ENCODE data around the gene KIF9. TPM values are rescaled to one million over a fixed set of nuclear protein-coding genes. Genes with fewer than 3 reads are reported as not detected.

The KIF9 gene
- total RNA-seq, 8 experiments from 2014 or later = 3.5 to 58.5 (median 9.5) TPM

DNA sequence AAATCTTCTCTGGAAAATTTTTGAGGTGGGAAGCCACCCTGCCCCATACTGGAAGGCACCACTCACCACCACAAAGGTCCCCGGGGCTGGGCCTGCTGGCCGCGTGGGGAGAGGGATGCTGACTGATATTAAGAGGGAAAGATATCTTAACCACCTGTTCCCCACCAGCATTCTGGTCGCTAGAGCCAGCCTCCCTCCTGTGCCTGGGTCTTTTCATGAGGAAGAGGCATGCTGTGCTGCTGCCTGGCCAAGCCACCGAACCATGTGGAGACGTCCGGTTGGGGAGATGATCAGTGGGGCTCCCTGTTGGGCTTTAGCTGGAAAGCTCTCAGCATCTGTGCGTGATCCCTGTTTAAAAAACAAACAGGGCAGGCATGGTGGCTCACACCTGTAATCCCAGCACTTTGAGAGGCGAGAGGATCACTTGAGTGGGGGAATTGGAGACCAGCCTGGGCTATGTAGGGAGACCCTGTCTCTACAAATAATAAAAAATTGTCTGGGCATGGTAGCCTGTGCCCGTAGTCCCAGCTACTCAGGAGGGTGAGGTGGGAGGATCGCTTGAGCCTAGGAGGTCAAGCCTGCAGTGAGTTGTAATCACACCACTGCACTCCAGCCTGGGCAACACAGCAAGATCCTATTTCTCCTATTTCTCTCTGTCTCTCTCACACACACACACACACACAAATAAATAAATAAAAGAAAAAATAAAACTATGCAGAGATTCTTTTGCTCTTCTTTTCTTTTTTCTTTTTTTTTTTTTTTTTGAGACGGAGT, 1.2 kb upstream of the KIF9 start:
- in situ Hi-C loops (cut with MboI; ENCODE audit: low pct_unique_long_range_greater_than_20kb in 2 of 9, low sequenced_read_pairs in 9 of 9, unreplicated experiment in 9 of 9) = no loop called here
- ATAC-seq (replicated peaks in 6 of 8) = no peak
- peak overlapping the region; percentile 51 to 89 (median 59) for H3K4me3 ChIP-seq
- H3K27ac ChIP-seq = peak overlapping the region; percentile 94 to 98
- WGBS, 10 experiments = 24 to 100% (median 50%) methylated on average over 1 to 12 of the region's 12 CpGs; no CpG with 5 or more reads in 1 of the 10 experiments
- H3K4me1 ChIP-seq (replicated peaks in 1 of 2) = peaks cover 5 to 7% of the 10 kb centered on the region in 2 donors

DNA sequence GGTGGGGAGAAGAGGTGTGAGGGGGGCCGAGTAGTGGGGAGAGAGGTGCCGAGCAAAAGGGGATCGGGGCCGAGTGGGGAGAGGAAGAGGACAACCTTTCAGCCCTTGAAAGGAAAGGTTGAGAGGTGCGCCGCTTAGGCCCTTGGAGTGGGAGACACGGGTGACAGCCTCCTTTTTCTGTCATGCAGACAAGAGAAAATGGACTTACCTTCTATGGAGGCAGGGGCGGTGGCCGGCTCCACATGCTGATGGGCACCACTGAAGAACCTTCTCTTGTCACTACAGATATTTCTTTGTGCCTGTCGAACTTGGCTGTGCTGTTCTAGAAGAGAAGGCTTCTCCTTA, 566 bp upstream of the KIF9 start:
- Histone ChIP-seq H3K4me1 (replicated peaks in 1 of 2) (peaks cover 5 to 7% of the 10 kb centered on the region in 2 donors), H3K4me3 (peak overlapping the region; percentile 51 to 89 (median 59)), H3K27ac (peak overlapping the region; percentile 94 to 98)
- peak in 5 of 8 experiments; percentile 1 to 7 (median 6) for ATAC-seq (replicated peaks in 6 of 8)
- WGBS, 10 experiments = 0 to 13% (median 0%) methylated on average over 1 to 2 of the region's 10 CpGs; no CpG with 5 or more reads in 6 of the 10 experiments
- in situ Hi-C loops (cut with MboI; ENCODE audit: low pct_unique_long_range_greater_than_20kb in 2 of 9, low sequenced_read_pairs in 9 of 9, unreplicated experiment in 9 of 9) = no loop called here

DNA sequence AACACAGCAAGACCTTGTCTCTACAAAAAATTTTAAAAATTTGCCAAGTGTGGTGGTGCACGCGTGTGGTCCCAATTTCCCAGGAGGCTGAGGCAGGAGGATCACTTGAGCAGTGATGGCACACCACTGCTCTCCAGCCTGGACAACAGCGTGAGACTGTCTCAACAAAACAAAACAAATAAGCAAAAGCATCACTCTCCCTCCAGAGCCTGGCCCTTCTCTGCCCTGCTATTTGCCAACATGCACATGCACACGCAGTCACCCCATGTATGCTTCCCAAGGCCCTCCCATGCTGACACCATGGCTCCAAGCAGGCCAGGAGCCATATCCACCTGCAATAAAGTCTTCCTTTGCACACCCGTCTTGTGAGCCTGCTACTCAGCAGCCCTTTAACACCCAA, 2.1 kb downstream of the KIF9 start:
- Histone ChIP-seq H3K4me1 (replicated peaks in 1 of 2) (peaks cover 5 to 7% of the 10 kb centered on the region in 2 donors), H3K4me3 (no peak overlapping the region), H3K27ac (no peak overlapping the region)
- WGBS, 10 experiments = 96 to 100% methylated on average over 2 to 4 of the region's 5 CpGs; no CpG with 5 or more reads in 8 of the 10 experiments
- ATAC-seq (replicated peaks in 6 of 8) = no peak
- in situ Hi-C loops (cut with MboI; ENCODE audit: low pct_unique_long_range_greater_than_20kb in 2 of 9, low sequenced_read_pairs in 9 of 9, unreplicated experiment in 9 of 9) = no loop called here

DNA sequence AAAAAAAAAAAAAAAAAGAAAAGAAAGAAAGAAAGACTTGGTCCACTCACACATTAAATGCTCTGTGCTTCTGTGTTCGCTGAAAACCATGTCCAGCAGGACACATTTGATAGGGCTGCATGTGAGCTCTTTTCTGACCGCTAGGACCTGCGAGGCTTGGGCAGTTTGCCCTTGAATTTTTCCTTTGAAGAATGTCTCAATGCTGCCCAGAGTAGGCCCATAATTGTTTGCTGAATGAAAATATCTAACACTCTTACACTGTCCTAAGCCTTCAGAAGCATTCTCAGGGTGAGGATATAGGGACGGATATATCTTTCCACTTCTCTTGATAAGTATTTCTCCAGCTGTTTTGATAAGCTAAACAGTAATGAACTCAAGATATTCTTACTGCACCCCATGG, 6.0 kb downstream of the KIF9 start:
- WGBS, 10 experiments = 67 to 100% (median 89%) methylated on average over 1 to 4 of the region's 4 CpGs; no CpG with 5 or more reads in 1 of the 10 experiments
- Histone ChIP-seq H3K27ac (no peak overlapping the region), H3K4me3 (no peak overlapping the region), H3K4me1 (replicated peaks in 1 of 2) (peaks cover 0 to under 1% of the 10 kb centered on the region in 2 donors)
- in situ Hi-C loops (cut with MboI; ENCODE audit: low pct_unique_long_range_greater_than_20kb in 2 of 9, low sequenced_read_pairs in 9 of 9, unreplicated experiment in 9 of 9) = no loop called here
- no peak for ATAC-seq (replicated peaks in 6 of 8)

DNA sequence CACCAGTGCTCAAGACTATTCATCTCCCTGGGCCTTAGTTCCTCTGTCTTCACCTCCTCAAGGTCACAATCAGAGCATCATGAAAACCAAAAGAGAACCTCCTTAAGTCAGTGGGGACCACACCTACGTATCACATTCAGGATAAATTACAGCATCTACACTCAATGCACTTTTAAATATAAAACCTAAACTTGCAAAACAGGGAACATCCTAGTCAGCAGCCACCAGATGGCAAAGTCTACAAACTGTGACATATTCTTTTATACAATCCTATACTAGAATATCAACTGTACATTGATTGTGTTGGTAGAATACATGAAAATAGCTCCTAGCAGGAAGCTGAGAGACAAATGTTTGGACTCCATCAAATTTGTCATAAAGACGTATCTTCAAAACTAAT, 7.9 kb downstream of the KIF9 start:
- Histone ChIP-seq H3K27ac (no peak overlapping the region), H3K4me1 (replicated peaks in 1 of 2) (no peaks in the 10 kb centered on the region), H3K4me3 (no peak overlapping the region)
- in situ Hi-C loops (cut with MboI; ENCODE audit: low pct_unique_long_range_greater_than_20kb in 2 of 9, low sequenced_read_pairs in 9 of 9, unreplicated experiment in 9 of 9) = no loop called here
- peak in 2 of 8 experiments; percentile 50 to 54 for ATAC-seq (replicated peaks in 6 of 8)
- 83 to 100% (median 90%) methylated on average over 1 to 2 of the region's 2 CpGs; no CpG with 5 or more reads in 4 of the 10 experiments for WGBS, 10 experiments

DNA sequence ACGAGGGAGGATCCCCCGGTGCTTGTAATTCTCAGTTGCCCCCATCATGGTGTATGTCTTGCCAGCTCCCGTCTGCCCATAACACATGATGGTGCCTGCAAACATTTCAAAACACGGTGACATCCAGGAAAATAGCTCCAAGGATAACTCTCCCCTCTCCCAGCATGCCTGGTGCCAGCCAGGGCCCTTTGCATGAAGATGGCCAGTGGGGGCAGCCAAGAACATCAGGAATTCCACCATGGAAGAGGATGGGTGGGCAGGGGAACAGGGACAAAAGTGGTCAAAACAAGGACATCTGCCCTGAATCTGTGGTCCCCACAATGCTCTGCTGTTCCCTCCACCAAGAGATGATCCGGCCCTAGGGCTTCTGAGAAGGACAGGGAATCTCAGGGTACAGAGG, 9.0 kb downstream of the KIF9 start:
- Histone ChIP-seq H3K4me3 (no peak overlapping the region), H3K4me1 (replicated peaks in 1 of 2) (no peaks in the 10 kb centered on the region), H3K27ac (no peak overlapping the region)
- in situ Hi-C loops (cut with MboI; ENCODE audit: low pct_unique_long_range_greater_than_20kb in 2 of 9, low sequenced_read_pairs in 9 of 9, unreplicated experiment in 9 of 9) = no loop called here
- peak in 1 of 8 experiments; percentile 10 for ATAC-seq (replicated peaks in 6 of 8)
- 90 to 100% methylated on average over 1 to 2 of the region's 5 CpGs; no CpG with 5 or more reads in 8 of the 10 experiments for WGBS, 10 experiments

DNA sequence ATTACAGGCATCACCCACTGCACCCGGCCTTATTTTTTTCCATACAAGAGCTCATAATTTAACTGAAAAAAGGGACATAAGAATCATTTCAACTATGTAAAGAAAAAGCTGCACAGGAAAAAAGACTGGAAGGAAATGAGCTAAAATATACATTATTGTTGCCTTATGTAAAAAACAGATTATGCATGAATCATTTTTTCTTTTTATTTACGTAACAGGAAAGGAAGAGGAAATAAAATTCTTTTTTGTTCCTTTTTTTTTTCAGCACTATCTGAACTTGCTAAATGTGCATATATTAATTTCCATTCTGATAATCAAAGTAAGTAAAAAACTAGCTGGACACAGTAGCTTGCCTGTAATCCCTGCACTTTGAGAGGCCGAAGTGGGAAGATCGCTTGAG, 12.1 kb downstream of the KIF9 start:
- H3K4me3 ChIP-seq = no peak overlapping the region
- 66 to 100% (median 95%) methylated on average over 1 to 4 of the region's 4 CpGs for WGBS, 10 experiments
- ATAC-seq (replicated peaks in 6 of 8) = no peak
- in situ Hi-C loops (cut with MboI; ENCODE audit: low pct_unique_long_range_greater_than_20kb in 2 of 9, low sequenced_read_pairs in 9 of 9, unreplicated experiment in 9 of 9) = no loop called here
- H3K27ac ChIP-seq = no peak overlapping the region
- H3K4me1 ChIP-seq (replicated peaks in 1 of 2) = no peaks in the 10 kb centered on the region

DNA sequence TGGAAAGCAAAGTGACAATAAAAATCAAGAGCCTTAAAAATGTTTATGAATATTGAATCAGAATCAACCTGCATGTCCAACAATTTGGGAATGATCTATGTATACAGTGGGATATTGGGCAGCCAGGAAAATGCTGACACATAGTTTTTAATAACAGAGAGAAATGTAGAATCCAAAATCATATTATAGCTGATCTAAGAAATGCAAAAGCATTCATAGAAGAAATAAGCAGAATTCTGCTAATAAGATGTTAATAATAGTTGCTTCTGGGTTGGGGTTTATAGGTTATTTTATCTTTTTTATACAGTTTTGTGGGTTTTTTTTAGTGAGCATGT, 15.1 kb downstream of the KIF9 start:
- H3K4me1 ChIP-seq (replicated peaks in 1 of 2) = no peaks in the 10 kb centered on the region
- in situ Hi-C loops (cut with MboI; ENCODE audit: low pct_unique_long_range_greater_than_20kb in 2 of 9, low sequenced_read_pairs in 9 of 9, unreplicated experiment in 9 of 9) = no loop called here
- no peak overlapping the region for H3K27ac ChIP-seq
- H3K4me3 ChIP-seq = no peak overlapping the region
- no peak for ATAC-seq (replicated peaks in 6 of 8)

DNA sequence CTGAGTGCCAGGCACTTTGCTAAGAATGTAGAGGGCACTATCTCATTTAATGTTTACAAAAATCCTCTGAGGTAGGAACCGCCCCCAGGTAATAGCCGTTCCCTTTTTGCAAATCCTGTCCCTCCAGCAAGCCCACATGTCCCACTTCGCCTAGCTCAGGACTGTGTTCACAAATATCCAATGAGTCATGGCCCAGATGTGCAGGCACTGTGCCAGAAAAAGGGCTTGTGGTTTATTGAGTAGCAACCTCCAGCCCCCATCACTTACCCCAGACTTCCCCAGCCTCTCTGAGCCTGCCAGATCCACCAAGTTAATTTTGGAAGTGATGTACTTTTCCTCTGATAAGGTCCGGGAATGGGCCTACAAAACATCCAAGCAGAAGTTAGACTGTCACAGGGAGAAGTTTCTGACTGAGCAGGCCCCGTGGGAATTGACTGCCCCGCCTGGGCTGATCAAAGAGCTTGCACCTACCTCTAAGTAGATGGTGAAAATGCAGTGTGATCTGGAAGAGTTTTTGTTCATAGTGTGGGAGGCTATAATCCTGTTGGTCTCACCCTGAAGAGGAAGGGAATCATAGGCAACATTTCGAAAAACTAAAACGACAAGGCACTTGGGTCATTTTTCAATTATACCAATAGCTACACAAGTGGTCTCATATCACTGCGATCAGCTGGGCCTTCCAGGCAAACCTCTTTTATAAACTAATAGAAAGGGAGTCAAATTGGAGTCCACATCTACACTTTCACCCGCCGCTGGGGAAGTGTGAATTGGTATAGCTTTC, 15.7 kb downstream of the KIF9 start:
- Histone ChIP-seq H3K4me1 (replicated peaks in 1 of 2) (no peaks in the 10 kb centered on the region), H3K4me3 (no peak overlapping the region), H3K27ac (no peak overlapping the region)
- peak in 3 of 8 experiments; percentile 10 to 71 (median 61) for ATAC-seq (replicated peaks in 6 of 8)
- WGBS, 10 experiments = 38 to 100% (median 85%) methylated on average over 2 to 10 of the region's 11 CpGs; no CpG with 5 or more reads in 1 of the 10 experiments
- in situ Hi-C loops (cut with MboI; ENCODE audit: low pct_unique_long_range_greater_than_20kb in 2 of 9, low sequenced_read_pairs in 9 of 9, unreplicated experiment in 9 of 9) = no loop called here

DNA sequence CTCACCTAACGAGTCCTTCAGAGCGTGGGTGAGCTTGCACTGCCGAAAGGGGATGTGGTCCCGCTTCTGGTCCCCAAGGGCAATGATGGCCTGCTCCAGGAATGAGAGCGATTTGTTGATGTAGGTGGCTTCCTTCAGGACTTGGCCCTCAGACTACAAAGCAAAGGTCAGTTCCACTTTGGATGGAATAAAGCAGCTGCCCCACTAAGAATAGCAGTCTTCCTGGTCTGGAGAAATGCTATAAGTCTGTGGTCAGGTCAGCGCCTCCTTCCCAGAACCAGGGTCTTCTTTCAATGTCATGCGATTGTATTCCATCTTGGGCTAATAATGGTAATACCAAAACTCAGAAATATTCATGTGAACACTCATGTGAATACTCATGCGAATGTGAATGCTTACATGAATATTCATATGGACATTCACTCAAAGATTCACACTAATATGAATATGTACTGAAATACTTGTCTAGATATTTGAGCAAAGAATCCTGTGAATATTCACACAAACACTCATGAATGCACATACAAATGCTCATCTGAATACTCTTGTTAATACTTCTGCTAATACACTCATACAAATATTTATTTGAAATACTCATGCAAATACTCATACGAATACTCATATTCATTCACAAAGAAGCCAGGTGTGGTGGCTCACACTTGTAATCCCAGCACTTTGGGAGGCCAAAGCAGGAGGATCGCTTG, 16.7 kb downstream of the KIF9 start:
- ATAC-seq (replicated peaks in 6 of 8) = peak in 3 of 8 experiments; percentile 60 to 87 (median 69)
- in situ Hi-C loops (cut with MboI; ENCODE audit: low pct_unique_long_range_greater_than_20kb in 2 of 9, low sequenced_read_pairs in 9 of 9, unreplicated experiment in 9 of 9) = no loop called here
- no peak overlapping the region for H3K27ac ChIP-seq
- WGBS, 10 experiments = 10 to 96% (median 83%) methylated on average over 2 to 8 of the region's 10 CpGs; no CpG with 5 or more reads in 2 of the 10 experiments
- H3K4me1 ChIP-seq (replicated peaks in 1 of 2) = no peaks in the 10 kb centered on the region
- no peak overlapping the region for H3K4me3 ChIP-seq

DNA sequence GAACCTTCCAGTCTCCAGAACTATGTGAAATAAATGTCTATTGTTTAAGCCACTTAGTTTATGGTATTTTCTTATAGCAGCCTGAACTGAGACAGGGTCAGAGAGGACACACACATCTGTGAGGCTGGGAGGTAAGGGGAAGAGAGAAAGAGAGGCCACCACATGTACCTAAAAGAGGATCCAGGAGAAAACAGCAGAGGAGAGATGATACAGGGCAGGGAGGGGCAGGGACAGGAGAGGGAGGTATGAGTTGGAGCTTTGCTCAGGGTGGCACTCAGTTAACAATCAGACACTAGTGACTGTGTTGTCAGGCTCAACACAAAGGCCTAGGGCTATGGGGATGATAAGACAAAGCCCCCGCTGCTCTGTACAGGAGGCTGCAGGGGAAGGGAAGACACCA, 17.6 kb downstream of the KIF9 start:
- Histone ChIP-seq H3K27ac (no peak overlapping the region), H3K4me1 (replicated peaks in 1 of 2) (no peaks in the 10 kb centered on the region), H3K4me3 (no peak overlapping the region)
- in situ Hi-C loops (cut with MboI; ENCODE audit: low pct_unique_long_range_greater_than_20kb in 2 of 9, low sequenced_read_pairs in 9 of 9, unreplicated experiment in 9 of 9) = no loop called here
- WGBS, 10 experiments = no CpG with 5 or more reads among the region's 1 CpG
- no peak for ATAC-seq (replicated peaks in 6 of 8)

DNA sequence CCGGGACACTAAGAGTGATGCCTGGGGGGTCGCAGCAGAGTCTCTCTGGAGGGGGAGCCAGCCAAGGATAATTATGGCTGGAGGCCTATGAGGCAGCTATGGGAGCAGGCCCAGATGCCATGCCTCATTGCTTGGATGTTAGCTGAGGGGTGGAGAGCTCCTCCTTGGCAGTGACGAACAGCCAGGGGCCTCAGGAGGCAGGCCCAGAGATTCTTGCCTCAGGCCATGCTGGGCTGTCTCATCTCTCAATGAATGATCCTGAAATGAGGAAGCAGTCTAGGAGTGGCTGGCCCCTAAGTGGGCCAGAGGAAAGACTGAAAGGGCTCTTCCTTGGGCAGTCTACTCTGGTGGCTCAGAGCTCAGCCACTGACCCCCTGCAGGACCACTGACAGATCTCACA, 21.3 kb downstream of the KIF9 start:
- in situ Hi-C loops (cut with MboI; ENCODE audit: low pct_unique_long_range_greater_than_20kb in 2 of 9, low sequenced_read_pairs in 9 of 9, unreplicated experiment in 9 of 9) = no loop called here
- Histone ChIP-seq H3K4me1 (replicated peaks in 1 of 2) (no peaks in the 10 kb centered on the region), H3K27ac (no peak overlapping the region), H3K4me3 (no peak overlapping the region)
- WGBS, 10 experiments = 54 to 100% (median 86%) methylated on average over 1 to 3 of the region's 3 CpGs; no CpG with 5 or more reads in 5 of the 10 experiments
- ATAC-seq (replicated peaks in 6 of 8) = peak in 3 of 8 experiments; percentile 61 to 90 (median 72)

DNA sequence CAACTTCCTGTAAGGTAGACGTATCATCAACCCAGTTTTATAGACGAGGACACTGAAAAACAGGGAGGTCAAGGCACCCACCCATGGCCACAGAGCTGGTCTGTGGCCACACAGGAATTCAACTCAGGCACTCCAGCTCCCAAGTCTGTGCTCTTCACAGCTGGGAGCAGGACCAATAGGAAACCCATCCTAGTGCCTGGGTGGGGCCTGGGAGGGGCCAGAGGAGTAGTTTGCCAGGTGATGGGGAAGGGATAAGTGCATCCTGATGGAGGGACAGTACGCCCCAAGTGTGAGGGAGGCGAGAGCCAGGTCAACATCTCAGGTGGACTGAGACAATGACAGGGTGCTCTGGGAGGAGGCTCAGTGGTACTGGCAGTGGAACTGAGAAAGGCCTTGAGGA, 22.0 kb downstream of the KIF9 start:
- H3K27ac ChIP-seq = no peak overlapping the region
- H3K4me1 ChIP-seq (replicated peaks in 1 of 2) = no peaks in the 10 kb centered on the region
- H3K4me3 ChIP-seq = no peak overlapping the region
- WGBS, 10 experiments = 83 to 85% methylated on average over 2 of the region's 4 CpGs; no CpG with 5 or more reads in 8 of the 10 experiments
- in situ Hi-C loops (cut with MboI; ENCODE audit: low pct_unique_long_range_greater_than_20kb in 2 of 9, low sequenced_read_pairs in 9 of 9, unreplicated experiment in 9 of 9) = no loop called here
- ATAC-seq (replicated peaks in 6 of 8) = no peak

Measured in motor neuron (in vitro differentiated cells).